HCT116 (cell line): ENCODE measurements around the gene DAPK1. TPM values are rescaled to one million over a fixed set of nuclear protein-coding genes. Genes with fewer than 3 reads are reported as not detected.

ENCODE experiments used
- ATAC-seq: fragments of 200-7000 bp; cut with Tn5 transposase; 2 replicates; pipeline ENCODE4 v1.9.1; 2020; ENCODE audit warnings: mild to moderate bottlenecking, moderate library complexity
- BruUV-seq: library from RNA; stranded (reverse); fragments of 400-500 nt; replicated peaks from 2 replicates; lab custom pipeline; 2021; lab: Mats Ljungman, UMichigan
- CTCF ChIA-PET: fragments of 300-600 bp; sonication (Branson Sonifier 250); formaldehyde crosslinking; loops from one replicate; lab custom pipeline; 2021; ENCODE audit warnings: antibody characterized with exemption; lab: Charles Lee
- POLR2A ChIA-PET: fragments of 300-600, 350-600 bp; sonication (Branson Sonifier 250); formaldehyde crosslinking; loops from one replicate; lab custom pipeline; 2021; ENCODE audit warnings: antibody characterized with exemption; lab: Charles Lee
- RAD21 ChIA-PET, 2 experiments: fragments of 300-600 bp; sonication (Branson Sonifier 250); formaldehyde crosslinking; loops; one replicate each; lab custom pipeline; 2023; ENCODE audit warnings: low total read pairs in 2 of 2; ENCODE audit not compliant: uncharacterized antibody in 2 of 2, unreplicated experiment in 2 of 2, low non-redundant PET in 1 of 2; lab: Charles Lee
- DNase-seq: peaks from one replicate; pipeline ENCODE4 v3.0.0-alpha.2; 2010; ENCODE audit warnings: low read depth, low spot score
- H2AFZ ChIP-seq: fragments of 200-600 bp; shearing (Covaris generic), sonication (generic); 2 replicates; pipeline ENCODE4 v1.6.1; 2017; ENCODE audit warnings: low read depth, mixed run types, mixed read lengths, antibody characterized with exemption, low read length; ENCODE audit not compliant: poor library complexity, severe bottlenecking
- H3K27ac ChIP-seq: 2 replicates; pipeline ENCODE4 v1.5.1; 2012; ENCODE audit warnings: low read depth, low read length
- H3K27me3 ChIP-seq: fragments of 200-600 bp; sonication (generic); 2 replicates; pipeline ENCODE4 v1.6.1; 2016; ENCODE audit warnings: mixed run types, low read length, mixed read lengths; ENCODE audit not compliant: insufficient read depth
- H3K36me3 ChIP-seq, 2 experiments: fragments of 200-500 bp in 1 of 2; fragments of 200-600 bp in 1 of 2; sonication (Bioruptor generic) in 1 of 2; sonication (generic) in 1 of 2; 2 replicates each; pipeline versions ENCODE4 v1.5.1 to v1.6.1; 2014 to 2016; ENCODE audit warnings: low read length in 2 of 2, inconsistent platforms in 1 of 2, mixed read lengths in 1 of 2, mixed run types in 1 of 2; ENCODE audit not compliant: insufficient read depth in 2 of 2, control insufficient read depth in 1 of 2
- H3K4me1 ChIP-seq, 2 experiments: fragments of 200-600 bp in 1 of 2; sonication (generic) in 1 of 2; 2 replicates each; pipeline versions ENCODE4 v1.5.1 to v1.6.1; 2012 to 2017; ENCODE audit warnings: low read length in 2 of 2, inconsistent platforms in 1 of 2, mild to moderate bottlenecking in 1 of 2, mixed read lengths in 1 of 2, mixed run types in 1 of 2, moderate library complexity in 1 of 2; ENCODE audit not compliant: insufficient read depth in 2 of 2, control insufficient read depth in 1 of 2
- H3K4me2 ChIP-seq: fragments of 200-600 bp; sonication (generic); 2 replicates; pipeline ENCODE4 v1.6.1; 2017; ENCODE audit warnings: mixed run types, low read length, mixed read lengths
- H3K4me3 ChIP-seq, 2 experiments: fragments of 200-600 bp in 1 of 2; sonication (generic) in 1 of 2; replicated peaks in 1 of 2; 2 replicates each; pipeline ENCODE4 v1.5.1; 2011 to 2016; ENCODE audit warnings: low read length in 2 of 2, control low read depth in 1 of 2, low read depth in 1 of 2, mild to moderate bottlenecking in 1 of 2, mixed read lengths in 1 of 2, mixed run types in 1 of 2
- H3K79me2 ChIP-seq: fragments of 200-600 bp; sonication (generic); 2 replicates; pipeline ENCODE4 v1.6.1; 2017; ENCODE audit warnings: mild to moderate bottlenecking, mixed run types, low read length, moderate library complexity, mixed read lengths; ENCODE audit not compliant: insufficient read depth
- H3K9ac ChIP-seq: fragments of 200-600 bp; sonication (generic); 2 replicates; pipeline ENCODE4 v1.6.1; 2016; ENCODE audit warnings: low read length, mixed read lengths
- H3K9me2 ChIP-seq: fragments of 200-600 bp; sonication (generic), shearing (Covaris generic); 2 replicates; pipeline ENCODE4 v1.6.1; 2017; ENCODE audit warnings: mixed run types, mild to moderate bottlenecking, moderate library complexity; ENCODE audit not compliant: insufficient read depth
- H3K9me3 ChIP-seq, 2 experiments: fragments of 200-500 bp in 1 of 2; fragments of 200-600 bp in 1 of 2; sonication (Bioruptor generic) in 1 of 2; sonication (generic) in 1 of 2; 2 replicates each; pipeline ENCODE4 v1.6.1; 2014 to 2017; ENCODE audit warnings: low read length in 2 of 2, mixed read lengths in 2 of 2, inconsistent platforms in 1 of 2, low read depth in 1 of 2, mild to moderate bottlenecking in 1 of 2, mixed run types in 1 of 2, moderate library complexity in 1 of 2; ENCODE audit not compliant: control insufficient read depth in 1 of 2, insufficient read depth in 1 of 2
- H4K20me1 ChIP-seq: fragments of 200-600 bp; sonication (generic), shearing (Covaris generic); 2 replicates; pipeline ENCODE4 v1.6.1; 2017; ENCODE audit warnings: mixed run types, mild to moderate bottlenecking, moderate library complexity; ENCODE audit not compliant: insufficient read depth
- CBX3 ChIP-seq: IDR thresholded peaks from 2 replicates; pipeline ENCODE4 v1.6.1; 2012; ENCODE audit warnings: low read depth
- CEBPB ChIP-seq: IDR thresholded peaks from 2 replicates; pipeline ENCODE4 v1.6.1; 2012; ENCODE audit warnings: low read depth
- CTCF ChIP-seq, 3 experiments: fragments of 200-600 bp in 1 of 3; sonication (generic) in 1 of 3; IDR thresholded peaks in 2 of 3; conservative IDR thresholded peaks in 1 of 3; 2 replicates each; pipeline ENCODE4 v1.5.1; 2012 to 2017; ENCODE audit warnings: low read depth in 2 of 3, low read length in 2 of 3, antibody characterized with exemption in 1 of 3, borderline replicate concordance in 1 of 3, control low read depth in 1 of 3, mild to moderate bottlenecking in 1 of 3, mixed read lengths in 1 of 3, mixed run types in 1 of 3, moderate library complexity in 1 of 3; ENCODE audit not compliant: insufficient read depth in 1 of 3
- ELF1 ChIP-seq: IDR thresholded peaks from 2 replicates; pipeline ENCODE4 v1.6.1; 2012; ENCODE audit warnings: low read depth, borderline replicate concordance
- EZH2 ChIP-seq: fragments of 200-600 bp; sonication (generic); IDR thresholded peaks from 2 replicates; pipeline ENCODE4 v1.6.1; 2017; ENCODE audit warnings: antibody characterized with exemption, mixed run types
- EZH2phosphoT487 ChIP-seq: fragments of 200-600 bp; IDR thresholded peaks from 2 replicates; pipeline ENCODE4 v1.6.1; 2018; ENCODE audit warnings: antibody characterized with exemption, borderline replicate concordance
- FOSL1 ChIP-seq: IDR thresholded peaks from 2 replicates; pipeline ENCODE4 v1.6.1; 2012; ENCODE audit warnings: low read depth
- POLR2AphosphoS5 ChIP-seq: IDR thresholded peaks from 2 replicates; pipeline ENCODE4 v1.6.1; 2011; ENCODE audit warnings: mild to moderate bottlenecking, low read depth, low read length, moderate library complexity
- REST ChIP-seq: IDR thresholded peaks from 2 replicates; pipeline ENCODE4 v1.6.1; 2012; ENCODE audit warnings: low read depth
- SP1 ChIP-seq: IDR thresholded peaks from 2 replicates; pipeline ENCODE4 v1.6.1; 2012; ENCODE audit warnings: low read depth
- SRF ChIP-seq: IDR thresholded peaks from 2 replicates; pipeline ENCODE4 v1.6.1; 2012; ENCODE audit warnings: low read depth
- TCF7L2 ChIP-seq: IDR thresholded peaks from 2 replicates; pipeline ENCODE4 v1.7.0; 2011; ENCODE audit warnings: borderline replicate concordance, inconsistent platforms; ENCODE audit not compliant: insufficient read depth, insufficient read length; ENCODE audit errors: extremely low read depth
- YY1 ChIP-seq: IDR thresholded peaks from 2 replicates; pipeline ENCODE4 v1.6.1; 2011; ENCODE audit warnings: low read length, low read depth, moderate library complexity, mild to moderate bottlenecking; ENCODE audit not compliant: insufficient replicate concordance; ENCODE audit errors: extremely low read depth
- ZBTB33 ChIP-seq: IDR thresholded peaks from 2 replicates; pipeline ENCODE4 v1.6.1; 2011; ENCODE audit warnings: mild to moderate bottlenecking, low read length, moderate library complexity; ENCODE audit not compliant: insufficient replicate concordance; ENCODE audit errors: extremely low read depth
- ZFX ChIP-seq: fragments of 450-650 bp; IDR thresholded peaks from 2 replicates; pipeline ENCODE4 v1.6.1; 2017
- intact Hi-C: fragments of 100-400 bp; cut with micrococcal nuclease; formaldehyde crosslinking; loops from 2 replicates; pipeline ENCODE4 v1.10.0; 2022
- total RNA-seq: library from RNA; stranded (reverse); gene quantifications from one replicate; pipeline ENCODE4 v1.2.1, GENCODE V29; 2021; ENCODE audit not compliant: unreplicated experiment

DAPK1 gene
- total RNA-seq, 1 experiment from 2014 or later, result 5.6 TPM

GRCh38 chr9:87682618-87683017 lies 185.0 kb downstream of the DAPK1 start (continued):
- TF ChIP-seq CTCF (IDR thresholded peaks at IDR 0.05 in 2 of 3, conservative IDR thresholded peaks at IDR 0.05 in 1 of 3; ENCODE audit: borderline replicate concordance in 1 of 3, insufficient read depth in 1 of 3, low read depth in 2 of 3, low read length in 2 of 3), result no peak
- TF ChIP-seq, all 23 proteins: peak for 0

DNA sequence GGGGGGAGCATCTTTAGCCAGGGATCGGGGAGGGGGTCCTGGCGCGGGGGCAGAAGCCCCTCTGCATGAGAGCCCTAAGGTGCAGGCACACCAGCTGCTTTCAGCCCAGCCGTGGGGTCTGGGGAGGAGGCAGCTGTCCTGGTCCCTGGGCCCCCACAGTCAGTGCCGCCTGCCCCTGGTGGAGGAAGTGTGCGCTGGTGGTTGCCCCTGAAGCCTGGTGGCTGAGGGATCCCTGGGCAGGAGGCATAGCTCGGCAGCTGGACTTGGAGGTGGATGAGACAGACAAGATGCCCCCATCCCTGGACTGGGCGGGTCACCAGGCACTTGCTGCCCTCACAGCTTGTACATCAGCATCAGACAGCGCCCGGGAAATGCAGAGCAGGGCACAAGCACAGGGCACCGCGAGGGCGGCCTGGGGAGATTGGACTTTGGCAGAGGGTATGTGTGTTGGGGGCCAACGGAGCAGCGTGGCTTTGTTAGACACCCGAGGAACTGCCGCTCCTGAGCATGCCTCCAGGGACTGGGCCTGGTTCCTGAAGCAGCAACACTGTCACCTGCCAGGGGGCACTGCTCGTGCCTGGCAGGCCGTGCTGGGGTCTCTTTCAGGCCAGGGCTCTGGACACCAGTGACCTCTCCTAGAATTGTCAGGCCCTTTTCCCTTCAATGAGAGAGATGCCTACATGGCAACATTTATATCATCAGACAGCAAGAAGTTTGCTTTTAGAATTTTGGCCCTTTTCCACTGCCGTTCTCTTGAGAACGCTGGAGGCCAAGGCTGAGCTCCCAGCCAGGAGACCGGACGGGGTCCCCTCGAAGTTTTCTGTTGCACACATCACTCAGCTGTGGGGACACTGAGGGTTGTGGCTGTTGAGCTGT lies 186.3 kb downstream of the DAPK1 start:
- intact Hi-C loops, result loop anchor here (1.0 to 10.0 kb wide), 2 partner anchors 129 to 1321 kb away; no protein-coding TSS in a partner anchor
- H4K20me1 ChIP-seq, result no peaks in the 10 kb centered on the region
- no peak for DNase-seq
- BruUV-seq, result no TSS peak
- no peaks in the 10 kb centered on the region for H3K79me2 ChIP-seq
- no peak overlapping the region for H3K9ac ChIP-seq
- ChIA-PET POLR2A (interaction anchor here (0.9 kb wide), 1 partner anchor 42 kb away, joined by 3 read pairs; the partner anchor contains the start of gene CTSL), CTCF (interaction anchor here (0.7 to 3.4 kb wide), 13 partner anchors 11 to 307 kb away, joined by 3 to 33 read pairs (median 3); partner anchors contain the start of gene CTSL), RAD21 (interaction anchor here (0.6 to 1.3 kb wide), 3 partner anchors 9 to 42 kb away, joined by 3 read pairs; partner anchors contain the start of gene CTSL (in 2 of the 2))
- H3K36me3 ChIP-seq, result no peaks in the 10 kb centered on the region
- no peak overlapping the region for H3K27ac ChIP-seq
- H3K27me3 ChIP-seq, result no peaks in the 10 kb centered on the region
- H3K9me3 ChIP-seq, result no peaks in the 10 kb centered on the region
- peak; percentile 44; the same call in 1 of the 2 replicates for ATAC-seq
- peak overlapping the region; percentile 32; the same call in 1 of the 2 replicates for H3K4me2 ChIP-seq
- H3K4me3 ChIP-seq, result no peak overlapping the region
- peak overlapping the region; percentile 63 for H2AFZ ChIP-seq
- no peaks in the 10 kb centered on the region for H3K9me2 ChIP-seq
- peaks cover 0 to 4% of the 10 kb centered on the region in 2 experiments; a peak in 1 of 4 replicates for H3K4me1 ChIP-seq
- no peak for TF ChIP-seq ZBTB33
- TF ChIP-seq YY1, result no peak
- TF ChIP-seq POLR2AphosphoS5, result no peak
- TF ChIP-seq REST, result no peak
- no peak for TF ChIP-seq FOSL1
- no peak for TF ChIP-seq EZH2phosphoT487
- no peak for TF ChIP-seq ELF1
- no peak for TF ChIP-seq SP1
- no peak for TF ChIP-seq TCF7L2
- TF ChIP-seq SRF, result no peak
- no peak for TF ChIP-seq CBX3
- TF ChIP-seq ZFX, result no peak
- TF ChIP-seq EZH2, result no peak
- TF ChIP-seq CEBPB, result no peak
